ENCODE measurements around the gene ZMAT2. TPM values are rescaled to one million over a fixed set of nuclear protein-coding genes. Genes with fewer than 3 reads are reported as not detected.
A peak's percentile ranks its signal among the peaks of the same experiment; 100 is the strongest.

The ZMAT2 gene
- total RNA-seq, 1 experiment from 2014 or later, result 62.2 TPM

GRCh38 chr5:140671472-140672125 lies 28.6 kb upstream of the ZMAT2 start:
- in situ Hi-C loops (cut with HindIII; ENCODE audit: low pct_unique_long_range_greater_than_20kb, low sequenced_read_pairs), result no loop called here
- TF ChIP-seq POLR2AphosphoS5 (IDR thresholded peaks at IDR 0.05; ENCODE audit: low read depth, low read length) (no peak), CTCF (IDR thresholded peaks at IDR 0.05) (no peak), REST (IDR thresholded peaks at IDR 0.05; ENCODE audit: insufficient read depth in 1 of 2, low read depth in 2 of 2, low read length in 1 of 2) (no peak), TCF7L2 (IDR thresholded peaks at IDR 0.05; ENCODE audit: low read depth, low read length) (no peak)
- intact Hi-C loops (cut with micrococcal nuclease; ENCODE audit: unreplicated experiment), result no loop called here
- BruUV-seq (replicated peaks), result no TSS peak
- ChIA-PET POLR2A (no interaction called here), CTCF (no interaction called here)
- peak; percentile 18 for ATAC-seq
- H3K27ac ChIP-seq (ENCODE audit: low read length), result no peak overlapping the region
- no peak overlapping the region for H3K4me3 ChIP-seq (ENCODE audit: low read depth in 2 of 2, low read length in 2 of 2)
- DNase-seq (ENCODE audit: low read depth, low spot score), result no peak
- no peaks in the 10 kb centered on the region for H3K27me3 ChIP-seq (ENCODE audit: control insufficient read depth, insufficient read depth, low read length)
- H3K36me3 ChIP-seq (ENCODE audit: control insufficient read depth, insufficient read depth, low read length), result peaks cover 12% of the 10 kb centered on the region
- no peaks in the 10 kb centered on the region for H3K9me3 ChIP-seq (ENCODE audit: control insufficient read depth, insufficient read depth, low read depth, low read length)
- no peaks in the 10 kb centered on the region for H3K4me1 ChIP-seq (ENCODE audit: control insufficient read depth, insufficient read depth, low read length)

- BruUV-seq (replicated peaks), result no TSS peak
- in situ Hi-C loops (cut with HindIII; ENCODE audit: low pct_unique_long_range_greater_than_20kb, low sequenced_read_pairs), result no loop called here
These were observed 27.6 kb upstream of the ZMAT2 start for GRCh38 chr5:140672455-140673186.

More at GRCh38 chr5:140672455-140673186, 27.6 kb upstream of the ZMAT2 start:
- no peaks in the 10 kb centered on the region for H3K4me1 ChIP-seq (ENCODE audit: control insufficient read depth, insufficient read depth, low read length)
- ChIA-PET CTCF (no interaction called here), POLR2A (no interaction called here)
- no peak for TF ChIP-seq REST (IDR thresholded peaks at IDR 0.05; ENCODE audit: insufficient read depth in 1 of 2, low read depth in 2 of 2, low read length in 1 of 2)
- TF ChIP-seq POLR2AphosphoS5 (IDR thresholded peaks at IDR 0.05; ENCODE audit: low read depth, low read length), result peak; percentile 20; the same call in 1 of the 2 replicates
- ATAC-seq (peak; percentile 20), DNase-seq (ENCODE audit: low read depth, low spot score) (no peak)
- peaks cover 13% of the 10 kb centered on the region for H3K36me3 ChIP-seq (ENCODE audit: control insufficient read depth, insufficient read depth, low read length)
- no peak overlapping the region for H3K4me3 ChIP-seq (ENCODE audit: low read depth in 2 of 2, low read length in 2 of 2)
- intact Hi-C loops (cut with micrococcal nuclease; ENCODE audit: unreplicated experiment), result no loop called here
- no peaks in the 10 kb centered on the region for H3K27me3 ChIP-seq (ENCODE audit: control insufficient read depth, insufficient read depth, low read length)
- no peak overlapping the region for H3K27ac ChIP-seq (ENCODE audit: low read length)
- H3K9me3 ChIP-seq (ENCODE audit: control insufficient read depth, insufficient read depth, low read depth, low read length), result no peaks in the 10 kb centered on the region

Measured in Panc1 (cell line).